HG03139 (cell line): ENCODE results near the gene ZNF516.
"Not testable (repeated sequence)": the region's sequence is repeated elsewhere in the genome, so short reads cannot be mapped to it uniquely, and the experiment has no call there.

Experiments
- ATAC-seq: cut with Tn5 transposase; IDR thresholded peaks from one replicate; pipeline ENCODE4 v1.9.1; 2021; ENCODE audit not compliant: unreplicated experiment

Gene ZNF516

DNA sequence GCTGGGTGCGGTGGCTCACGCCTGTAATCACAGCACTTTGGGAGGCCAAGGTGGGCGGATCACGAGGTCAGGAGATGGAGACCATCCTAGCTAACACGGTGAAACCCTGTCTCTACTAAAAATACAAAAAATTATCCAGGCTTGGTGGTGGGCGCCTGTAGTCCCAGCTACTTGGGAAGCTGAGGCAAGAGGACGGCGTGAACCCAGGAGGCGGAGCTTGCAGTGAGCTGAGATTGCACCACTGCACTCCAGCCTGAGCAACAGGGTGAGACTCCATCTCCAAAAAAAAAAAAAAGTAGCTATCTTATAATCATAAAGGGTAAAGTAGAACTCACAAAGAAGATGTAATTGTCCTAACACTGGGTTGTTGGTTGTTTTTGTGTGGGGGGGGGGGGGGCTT is 21.5 kb downstream of the ZNF516 start:
- not testable (repeated sequence) for ATAC-seq

DNA sequence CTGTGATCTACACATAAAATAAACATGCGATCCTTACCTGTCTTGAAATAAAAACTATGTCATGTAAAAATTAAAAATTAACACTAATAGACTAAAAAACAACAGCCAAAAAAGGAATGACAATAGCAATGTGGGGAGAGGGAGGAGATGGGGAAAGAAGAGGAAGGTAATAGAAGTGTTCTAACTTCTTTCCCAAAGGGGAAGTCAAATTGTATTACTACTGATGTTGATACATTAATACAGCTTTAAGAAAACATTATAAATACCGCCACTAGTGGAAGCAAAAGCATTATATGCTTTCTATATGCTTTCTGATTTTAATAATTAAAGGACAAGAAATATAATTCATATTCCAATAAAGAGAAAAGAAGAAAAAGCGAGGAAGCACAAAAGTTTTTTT is 22.2 kb downstream of the ZNF516 start:
- ATAC-seq: no peak

DNA sequence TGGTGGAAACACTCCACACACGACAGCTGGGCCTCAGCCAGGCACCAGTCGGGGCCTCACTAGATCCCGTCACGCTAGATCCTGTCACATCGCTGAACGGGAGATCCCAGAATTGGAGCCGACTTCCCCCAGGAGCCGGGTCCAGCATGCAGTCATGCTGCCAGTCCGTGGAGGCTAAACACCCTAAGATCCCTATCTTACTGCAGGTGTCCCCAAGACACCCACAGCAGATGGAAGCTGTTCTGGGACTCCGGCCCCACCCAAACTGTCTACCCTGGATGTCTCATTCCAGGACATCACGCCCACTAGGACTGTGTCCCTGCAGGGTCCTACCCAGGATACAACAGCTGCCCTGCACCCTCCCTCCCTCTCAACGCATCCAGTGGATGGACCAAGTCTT is 23.4 kb downstream of the ZNF516 start:
- ATAC-seq: no peak

DNA sequence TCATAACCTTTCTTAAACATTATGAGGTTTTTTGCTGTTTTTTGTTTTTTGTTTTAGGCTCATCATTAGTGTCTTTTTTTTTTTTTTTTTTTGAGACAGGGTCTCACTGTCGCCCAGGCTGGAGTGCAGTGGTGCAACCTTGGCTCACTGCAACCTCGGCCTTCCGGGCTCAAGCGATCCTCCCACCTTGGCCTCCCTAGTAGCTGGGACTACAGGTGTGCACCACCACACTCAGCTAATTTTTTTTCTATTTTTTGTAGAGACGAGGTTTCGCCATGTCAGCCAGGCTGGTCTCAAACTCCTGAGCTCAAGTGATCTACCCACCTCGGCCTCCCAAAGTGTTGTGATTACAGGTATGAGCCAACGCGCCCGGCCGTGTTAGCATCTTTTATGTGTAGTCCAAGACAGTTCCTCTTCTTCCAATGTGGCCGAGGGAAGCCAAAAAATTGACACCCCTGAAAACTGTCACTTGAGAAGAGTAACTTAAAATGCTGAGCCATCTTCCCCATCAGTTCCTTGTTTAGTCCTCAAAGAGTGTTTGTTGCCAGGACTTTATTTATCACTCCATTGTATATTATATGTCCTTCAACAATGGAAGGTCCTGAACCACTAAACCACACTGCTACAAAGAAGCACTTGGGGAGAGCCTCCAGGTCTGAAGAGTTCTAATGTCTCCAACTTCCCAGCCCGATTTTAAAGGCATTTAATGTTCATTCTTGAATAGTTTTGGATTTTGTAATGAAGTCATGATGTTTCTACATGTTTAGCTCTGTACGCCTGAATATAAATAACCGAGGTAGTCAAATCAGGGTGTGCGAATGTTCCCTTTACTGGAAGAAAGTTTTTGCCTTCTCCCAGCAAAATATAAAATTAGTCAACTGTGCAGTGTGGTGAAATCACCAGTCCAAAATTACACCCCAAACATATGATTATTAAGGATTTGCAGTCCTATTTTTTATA is 26.4 kb downstream of the ZNF516 start:
- ATAC-seq: no peak

DNA sequence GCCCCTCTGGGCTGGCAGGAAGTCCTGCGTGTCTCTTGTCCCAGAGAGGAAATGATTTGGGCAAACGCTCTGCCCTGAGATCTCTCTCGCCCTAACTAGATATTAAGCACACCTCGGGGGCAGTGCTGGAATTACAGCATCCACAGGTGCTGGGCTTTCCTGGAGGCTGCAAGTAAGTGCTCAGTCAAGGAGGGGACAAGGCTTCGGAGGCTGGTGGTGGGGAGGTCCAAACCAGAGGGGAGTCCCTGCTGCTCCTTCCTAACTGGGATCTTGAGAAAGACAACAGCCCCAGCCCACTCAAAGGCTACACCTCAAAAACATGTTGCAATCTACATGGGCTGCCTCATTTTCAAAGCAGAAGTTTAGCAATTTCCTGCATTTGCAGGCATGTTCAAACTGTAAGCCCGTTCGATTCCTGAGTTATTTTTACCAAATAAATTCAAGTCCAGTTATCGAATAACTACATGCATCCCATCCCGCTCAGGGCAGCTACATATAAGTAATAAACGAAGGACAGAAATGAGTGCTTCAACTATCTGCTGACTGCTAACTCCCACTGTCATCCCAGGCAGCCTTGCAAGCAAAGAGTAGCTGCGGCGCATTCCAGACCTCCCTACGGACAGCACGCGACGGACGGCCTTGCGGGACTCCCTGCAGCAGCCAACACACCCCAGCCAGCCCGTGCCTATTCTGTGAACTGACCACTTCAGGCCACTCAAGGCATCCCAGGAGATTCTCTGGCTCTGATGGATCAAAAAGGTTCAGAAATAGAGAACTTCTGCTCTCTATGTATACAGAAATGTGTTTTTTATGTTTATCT is 27.5 kb downstream of the ZNF516 start:
- ATAC-seq: no peak

DNA sequence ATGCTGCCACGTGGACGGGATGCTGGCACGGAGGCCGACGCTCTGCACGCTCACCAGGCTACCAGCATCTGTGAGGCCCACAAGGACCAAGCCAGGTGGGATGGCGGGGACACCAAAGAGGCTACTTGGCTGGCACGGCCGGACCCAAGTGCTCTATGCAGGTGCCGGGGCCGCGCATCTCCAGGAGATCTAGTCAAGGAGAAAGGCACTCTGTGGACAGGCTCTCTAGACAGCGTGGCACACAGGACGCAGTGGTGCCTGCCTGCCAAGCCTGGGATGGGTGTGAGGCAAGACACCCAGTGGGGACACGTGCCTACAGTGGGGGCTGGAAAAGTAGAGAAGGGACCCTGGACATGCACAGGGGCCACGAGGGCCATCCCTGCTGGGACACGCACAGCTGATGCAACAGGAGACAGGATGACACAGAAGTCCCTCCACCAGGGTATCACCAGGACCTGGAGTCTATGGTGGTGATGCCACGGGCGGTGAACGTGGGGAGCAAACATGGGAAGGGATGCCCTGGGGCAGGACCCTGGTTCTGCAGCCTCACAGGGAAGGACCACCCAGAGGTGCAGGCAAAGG is 28.5 kb downstream of the ZNF516 start:
- ATAC-seq: no peak

DNA sequence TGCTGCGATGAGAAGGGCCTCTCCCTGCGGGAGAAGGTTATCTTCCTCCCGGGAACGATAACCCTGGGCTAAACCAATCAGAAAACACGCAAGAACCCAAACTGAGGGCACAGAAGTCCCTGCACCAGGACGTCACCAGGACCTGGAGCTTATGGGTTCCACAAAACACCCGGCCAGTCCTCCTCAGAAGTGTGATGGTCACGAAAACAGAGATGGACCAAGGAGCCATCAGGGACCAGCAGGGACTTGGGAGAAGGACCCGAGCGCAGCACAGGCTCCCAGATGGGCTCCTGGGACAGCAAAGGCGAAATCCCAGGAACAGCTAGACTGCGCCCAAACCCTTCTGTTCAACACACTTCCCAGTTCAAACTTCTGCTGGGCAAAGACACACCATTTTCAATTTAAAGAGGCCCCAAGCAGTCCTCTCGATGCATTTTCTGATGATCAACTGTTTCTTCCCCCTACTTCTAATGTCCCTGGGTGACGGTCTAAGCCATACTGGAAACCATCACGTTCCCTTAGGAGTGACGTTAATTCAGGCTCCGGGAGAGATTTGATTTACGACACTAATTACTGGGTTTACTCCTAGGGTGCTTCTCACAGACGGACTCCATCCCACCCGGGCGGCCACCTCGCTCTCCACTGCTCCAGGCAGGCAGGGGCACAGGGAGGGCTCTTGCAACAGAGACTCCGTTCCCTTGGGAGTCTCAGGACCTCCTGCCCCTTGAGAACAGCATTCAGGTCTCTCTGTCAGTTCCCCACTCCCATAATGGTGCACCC is 29.2 kb downstream of the ZNF516 start:
- no peak for ATAC-seq

DNA sequence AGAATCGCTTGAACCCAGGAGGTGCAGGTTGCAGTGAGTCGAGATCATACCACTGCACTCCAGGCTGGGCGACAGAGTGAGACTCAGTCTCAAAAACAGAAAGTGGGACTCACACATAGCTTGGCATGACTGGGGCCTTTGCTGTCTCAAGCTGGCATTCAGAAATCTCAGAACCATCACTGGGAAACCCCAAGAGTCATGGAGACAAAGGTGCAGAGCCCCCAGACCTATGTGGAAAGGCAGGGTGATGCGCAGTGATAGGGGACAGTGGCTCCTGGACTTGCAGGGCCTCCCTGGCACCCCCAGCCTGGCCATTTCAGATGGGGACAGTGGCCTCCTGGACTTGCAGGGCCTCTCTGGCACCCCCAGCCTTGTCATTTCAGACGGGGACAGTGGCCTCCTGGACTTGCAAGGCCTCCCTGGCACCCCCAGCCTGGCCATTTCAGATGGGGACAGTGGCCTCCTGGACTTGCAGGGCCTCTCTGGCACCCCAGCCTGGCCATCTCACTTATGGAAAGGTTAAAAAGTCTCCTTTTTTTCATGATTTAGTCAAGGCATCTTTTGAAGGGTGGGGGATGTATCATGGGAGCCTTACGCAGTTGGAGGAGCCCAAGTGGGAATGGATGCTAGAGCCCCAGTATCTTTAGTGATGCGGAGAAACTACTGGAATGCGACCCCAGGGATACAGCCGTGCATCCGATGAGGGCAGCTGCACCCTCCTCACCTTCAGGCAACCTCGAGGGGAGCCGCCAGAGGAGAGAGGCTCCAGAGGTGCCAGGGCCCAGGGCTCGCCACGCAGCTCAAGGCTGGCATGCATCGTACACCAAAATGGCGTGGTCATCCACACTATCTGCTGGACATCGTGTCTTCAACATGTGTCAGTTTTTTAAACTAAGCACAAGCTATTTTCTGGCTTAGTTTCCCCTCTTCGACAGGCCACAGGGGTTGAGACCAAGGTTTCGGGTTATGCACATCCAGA is 30.5 kb downstream of the ZNF516 start:
- ATAC-seq: no peak

DNA sequence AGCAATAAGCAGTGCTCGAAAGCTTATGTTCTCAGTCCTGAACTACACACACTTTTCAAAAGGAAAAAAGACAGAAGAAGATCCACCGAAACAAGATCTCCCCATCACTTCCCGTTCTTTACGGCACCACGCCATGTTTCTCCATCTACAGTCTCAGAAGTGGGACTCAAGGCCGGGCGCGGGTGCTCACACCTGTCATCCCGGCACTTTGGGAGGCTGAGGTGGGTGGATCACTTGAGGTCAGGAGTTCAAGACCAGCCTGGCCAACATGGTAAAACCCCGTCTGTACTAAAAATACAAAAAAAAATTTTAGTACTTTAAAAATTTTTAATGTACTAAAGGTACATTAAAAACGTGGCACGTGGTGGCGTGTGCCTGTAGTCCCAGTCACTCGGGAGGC is 31.2 kb downstream of the ZNF516 start:
- ATAC-seq: no peak

DNA sequence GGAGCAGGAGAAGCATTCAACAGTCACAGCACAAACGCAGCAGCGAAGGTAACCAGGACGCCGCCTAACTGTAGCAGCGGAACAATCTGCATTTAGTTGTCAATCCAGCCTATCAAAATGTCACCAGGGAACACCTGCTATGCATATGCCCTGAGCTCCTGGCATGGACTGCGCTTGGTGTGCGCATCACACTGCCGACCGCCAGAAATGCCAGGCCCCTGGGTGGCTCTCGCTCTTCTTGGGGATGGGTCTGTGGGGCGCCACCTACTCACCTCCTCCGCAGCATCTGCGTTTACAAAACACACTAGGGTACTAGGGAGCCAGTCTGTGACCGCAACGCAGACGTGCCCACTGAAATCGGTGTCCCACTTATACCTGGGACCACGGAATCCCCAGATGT is 31.7 kb downstream of the ZNF516 start:
- ATAC-seq: no peak

DNA sequence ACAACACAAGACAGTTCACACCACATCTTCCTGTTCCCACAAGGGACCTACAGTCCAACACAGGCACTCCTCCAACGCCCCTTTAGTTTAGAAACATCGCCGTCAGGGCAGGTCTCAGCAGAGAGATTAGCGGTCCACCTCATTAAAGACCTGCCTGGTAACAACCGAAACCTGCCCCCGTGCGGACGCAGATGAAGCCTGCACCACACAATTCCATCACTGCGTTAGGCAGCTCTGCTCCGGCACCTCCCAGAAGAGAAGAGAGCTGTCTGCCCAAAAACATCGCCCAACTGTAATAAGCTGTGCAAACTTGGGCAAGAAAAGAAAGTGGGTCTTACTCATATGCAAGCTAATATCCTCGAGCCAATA is 32.7 kb downstream of the ZNF516 start:
- ATAC-seq: no peak

DNA sequence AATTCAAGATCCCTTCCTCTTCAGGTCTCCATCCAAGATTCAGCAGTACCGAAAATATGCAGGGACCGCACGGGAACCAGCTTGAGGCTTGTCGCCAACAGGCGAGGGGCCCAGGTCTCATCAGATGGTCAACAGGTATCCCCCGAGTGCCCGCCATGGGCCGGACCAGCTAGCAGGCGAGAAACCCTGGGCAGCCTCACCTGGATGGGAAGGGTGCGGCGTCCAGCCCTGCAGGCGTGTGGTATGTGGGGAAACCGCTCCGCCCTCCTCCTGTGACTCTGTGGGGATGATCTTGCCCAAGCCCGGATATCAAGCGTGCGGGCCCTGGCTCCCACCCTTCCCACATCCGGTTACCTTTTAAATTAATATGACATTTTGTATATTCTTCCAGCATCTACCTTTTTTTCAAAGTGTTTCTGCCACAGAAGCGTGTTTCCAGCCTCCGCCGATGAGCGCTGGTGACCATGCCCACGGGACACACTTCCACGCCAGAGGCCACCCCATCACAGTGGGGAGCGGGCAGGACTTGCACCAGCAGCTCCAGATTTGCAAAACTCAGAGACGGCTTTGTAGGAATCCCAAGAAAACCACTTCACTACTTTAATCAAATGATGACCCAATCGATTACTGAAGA is 33.2 kb downstream of the ZNF516 start:
- no peak for ATAC-seq

DNA sequence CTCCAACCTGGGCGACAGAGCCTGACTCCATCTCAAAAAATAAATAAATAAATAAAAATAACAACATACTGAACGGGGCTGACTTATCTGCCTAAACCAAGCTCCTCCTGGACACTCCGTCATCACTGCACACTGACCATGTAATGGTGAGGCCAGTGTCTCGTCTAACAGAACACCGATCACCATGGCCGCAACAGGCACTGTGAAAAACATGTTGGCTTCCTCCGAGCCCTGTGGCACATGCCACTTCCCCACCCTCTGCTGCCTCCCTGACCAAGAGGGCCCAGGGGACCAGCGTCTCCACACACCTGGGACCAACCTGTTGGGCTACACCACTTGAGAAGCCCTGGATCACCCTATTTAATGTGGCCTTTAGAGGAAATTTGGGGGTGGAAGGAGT is 33.9 kb downstream of the ZNF516 start:
- ATAC-seq: no peak

DNA sequence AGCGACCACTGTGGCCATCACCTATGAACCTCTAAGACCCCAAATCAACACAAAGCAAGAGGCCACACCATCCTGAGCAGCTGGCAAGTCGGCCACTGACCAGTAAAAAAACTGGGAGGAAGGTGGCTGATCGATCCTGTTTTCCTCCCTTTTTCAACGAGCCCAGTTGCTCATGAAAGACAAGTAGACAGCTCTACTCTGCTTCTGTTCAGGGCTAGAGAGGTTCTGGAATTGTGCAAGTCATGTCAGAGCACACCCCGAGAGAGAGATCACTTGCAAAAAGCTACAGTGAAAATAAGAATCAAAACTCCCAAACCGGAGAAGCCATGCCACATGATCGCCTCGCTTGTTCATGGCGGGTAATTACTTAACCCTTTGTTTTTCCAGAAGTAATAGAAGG is 34.6 kb downstream of the ZNF516 start:
- ATAC-seq: no peak

DNA sequence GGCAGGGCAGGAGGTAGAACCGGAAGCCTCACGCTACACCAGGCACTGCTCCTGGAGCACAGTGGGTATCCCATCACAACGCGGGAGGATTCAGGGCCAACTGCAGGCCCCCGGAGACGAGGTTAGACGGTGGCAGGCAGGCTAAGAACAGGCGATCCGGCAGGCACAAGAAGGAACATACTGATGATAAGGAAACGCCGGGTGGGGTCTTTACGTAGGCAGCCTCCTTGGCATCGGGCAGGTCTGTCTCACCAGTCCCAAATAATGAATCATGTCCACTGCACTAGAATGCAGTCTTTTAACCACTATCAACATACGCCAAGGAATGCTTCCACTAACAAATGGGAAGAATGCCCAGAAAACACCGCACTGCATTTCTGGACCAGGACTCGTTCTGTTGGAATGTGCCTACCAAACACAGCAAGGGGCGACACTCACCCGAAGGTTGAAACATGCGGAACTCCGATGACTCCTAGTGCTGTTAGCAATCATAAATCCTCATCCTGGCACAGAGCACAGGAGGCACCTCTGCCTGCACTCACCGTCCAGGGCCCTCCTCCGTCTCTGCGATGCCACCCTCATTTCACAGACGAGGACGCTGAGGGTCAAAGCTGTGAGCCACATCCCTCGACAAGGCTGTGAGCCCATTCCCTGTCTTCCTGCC is 35.2 kb downstream of the ZNF516 start:
- no peak for ATAC-seq

DNA sequence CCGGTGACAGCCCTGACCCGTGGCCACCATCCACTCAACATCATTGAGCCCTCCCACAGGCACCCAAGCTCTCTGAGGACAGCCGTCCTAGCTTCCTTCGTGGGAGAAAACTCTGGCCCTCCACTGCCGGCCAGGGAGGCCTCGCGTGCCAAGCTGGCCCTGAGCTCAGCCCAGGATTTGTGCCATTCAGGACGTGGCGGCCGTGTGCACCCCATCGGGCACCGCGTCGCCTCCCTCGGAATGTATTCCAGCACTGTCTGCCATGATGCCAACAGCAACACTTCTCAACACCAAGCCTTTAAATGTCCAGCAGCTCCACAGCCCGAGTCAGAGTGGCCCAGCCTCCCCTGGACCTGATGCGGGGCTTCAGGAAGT is 35.7 kb downstream of the ZNF516 start:
- ATAC-seq: no peak

DNA sequence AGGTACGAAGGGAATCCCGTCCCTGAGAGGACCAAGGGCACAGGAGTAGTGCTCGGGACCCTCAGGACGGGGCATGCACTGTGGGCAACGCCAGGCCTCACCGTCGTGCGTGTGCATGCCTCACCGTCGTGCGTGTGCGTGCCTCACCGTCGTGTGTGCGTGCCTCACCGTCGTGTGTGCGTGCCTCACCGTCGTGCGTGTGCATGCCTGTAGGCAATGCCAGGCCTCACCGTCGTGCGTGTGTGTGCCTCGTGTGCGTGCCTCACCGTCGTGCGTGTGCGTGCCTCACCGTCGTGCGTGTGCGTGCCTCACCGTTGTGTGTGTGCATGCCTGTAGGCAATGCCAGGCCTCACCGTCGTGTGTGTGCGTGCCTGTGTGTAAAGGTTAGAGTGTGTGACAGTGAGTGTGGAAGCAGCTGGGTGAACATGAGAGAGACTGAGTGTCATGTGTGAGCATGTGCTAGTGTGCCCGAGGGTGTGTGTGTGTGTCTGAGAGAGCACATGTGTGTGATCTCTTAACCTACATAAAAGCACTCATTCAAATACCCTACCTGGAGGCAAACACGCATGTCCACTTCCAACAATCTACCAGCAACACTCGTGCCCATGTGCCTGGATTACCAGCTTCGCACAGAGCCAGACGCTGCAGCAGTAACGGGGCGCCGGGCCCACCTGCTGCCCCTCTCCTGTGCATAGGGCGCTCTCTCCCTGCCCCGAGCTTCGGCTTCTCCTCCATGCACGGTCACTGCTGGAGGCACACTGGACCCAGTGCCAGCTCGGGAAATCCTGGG is 36.3 kb downstream of the ZNF516 start:
- ATAC-seq: no peak

DNA sequence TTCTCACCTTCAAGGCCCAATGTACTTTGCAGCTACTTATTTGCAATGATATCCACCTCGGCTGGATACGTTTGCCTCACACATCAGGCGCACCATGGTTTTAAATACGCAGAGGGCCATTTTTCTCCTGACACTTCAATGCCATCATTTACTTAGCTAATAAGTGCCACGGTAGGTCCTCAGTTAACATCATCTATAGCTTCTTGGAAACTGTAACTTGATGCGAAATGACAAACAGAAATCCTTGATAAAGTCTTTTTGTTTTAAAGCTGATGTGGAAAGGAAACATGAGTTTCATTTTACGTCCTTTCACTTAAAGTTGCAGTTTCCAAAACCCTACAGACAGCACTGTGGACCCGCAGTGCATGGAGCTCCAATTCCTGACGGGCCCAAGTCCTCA is 37.1 kb downstream of the ZNF516 start:
- ATAC-seq: no peak
